ENCODE data around the gene MEGF6. TPM values are rescaled to one million over a fixed set of nuclear protein-coding genes. Genes with fewer than 3 reads are reported as not detected.

The MEGF6 gene
- total RNA-seq, 1 experiment from 2014 or later = 4.7 TPM

GRCh38 chr1:3469849-3470649 lies 141.3 kb downstream of the MEGF6 start:
- DNase-seq (ENCODE audit: low read depth) = no peak

- DNase-seq (ENCODE audit: low read depth) = no peak
These were observed 142.0 kb downstream of the MEGF6 start for GRCh38 chr1:3469104-3469848.

GRCh38 chr1:3468236-3469103 lies 142.8 kb downstream of the MEGF6 start:
- no peak for DNase-seq (ENCODE audit: low read depth)

GRCh38 chr1:3467096-3468036 lies 143.9 kb downstream of the MEGF6 start:
- DNase-seq (ENCODE audit: low read depth) = no peak

GRCh38 chr1:3466366-3467075 lies 144.8 kb downstream of the MEGF6 start:
- DNase-seq (ENCODE audit: low read depth) = no peak

- DNase-seq (ENCODE audit: low read depth) = no peak
These were observed 145.4 kb downstream of the MEGF6 start for GRCh38 chr1:3465935-3466321.

- DNase-seq (ENCODE audit: low read depth) = no peak
These were observed 146.0 kb downstream of the MEGF6 start for GRCh38 chr1:3465091-3465934.

- DNase-seq (ENCODE audit: low read depth) = no peak
These were observed 146.7 kb downstream of the MEGF6 start for GRCh38 chr1:3464649-3465025.

GRCh38 chr1:3463891-3464648 lies 147.2 kb downstream of the MEGF6 start:
- no peak for DNase-seq (ENCODE audit: low read depth)

- no peak for DNase-seq (ENCODE audit: low read depth)
These were observed 147.9 kb downstream of the MEGF6 start for GRCh38 chr1:3463408-3463863.

GRCh38 chr1:3463013-3463385 lies 148.3 kb downstream of the MEGF6 start:
- DNase-seq (ENCODE audit: low read depth) = no peak

GRCh38 chr1:3462356-3463012 lies 148.8 kb downstream of the MEGF6 start:
- no peak for DNase-seq (ENCODE audit: low read depth)

- no peak for DNase-seq (ENCODE audit: low read depth)
These were observed 149.4 kb downstream of the MEGF6 start for GRCh38 chr1:3461934-3462275.

GRCh38 chr1:3461238-3461933 lies 149.9 kb downstream of the MEGF6 start:
- DNase-seq (ENCODE audit: low read depth) = no peak

GRCh38 chr1:3460672-3461131 lies 150.6 kb downstream of the MEGF6 start:
- no peak for DNase-seq (ENCODE audit: low read depth)

GRCh38 chr1:3459940-3460671 lies 151.2 kb downstream of the MEGF6 start:
- no peak for DNase-seq (ENCODE audit: low read depth)
